GM12878 (cell line): ENCODE results near the gene UPF1. TPM values are rescaled to one million over a fixed set of nuclear protein-coding genes. Genes with fewer than 3 reads are reported as not detected.
A peak's percentile ranks its signal among the peaks of the same experiment; 100 is the strongest.

ENCODE experiments used
- ATAC-seq: fragments of 200-7000 bp; cut with Tn5 transposase; 3 replicates; pipeline ENCODE4 v1.9.1; 2020; ENCODE audit warnings: mild to moderate bottlenecking, moderate library complexity
- BruUV-seq: library from RNA; stranded (reverse); fragments of 400-500 nt; replicated peaks from 2 replicates; lab custom pipeline; 2021; lab: Mats Ljungman, UMichigan
- CTCF ChIA-PET: fragments of 300-600 bp; sonication (Branson Sonifier 250); formaldehyde crosslinking; extraction: SDS; loops from one replicate; lab custom pipeline; 2021; ENCODE audit warnings: inconsistent platforms; lab: Yijun Ruan, JAX
- POLR2A ChIA-PET: fragments of 350-600 bp; formaldehyde crosslinking; extraction: SDS; loops from one replicate; lab custom pipeline; 2021; ENCODE audit warnings: inconsistent platforms; lab: Charles Lee
- RAD21 ChIA-PET: fragments of 300-600 bp; sonication (Branson Sonifier 250); formaldehyde crosslinking; loops from one replicate; lab custom pipeline; 2023; ENCODE audit warnings: antibody characterized with exemption; ENCODE audit not compliant: unreplicated experiment; lab: Charles Lee
- SMC1A ChIA-PET: fragments of 300-600 bp; sonication (Branson Sonifier 250); formaldehyde crosslinking; loops from one replicate; lab custom pipeline; 2023; ENCODE audit not compliant: unreplicated experiment, uncharacterized antibody; lab: Charles Lee
- DNase-seq: peaks from one replicate; pipeline ENCODE4 v3.0.0-alpha.2; 2011; ENCODE audit warnings: low read depth, low spot score
- FAIRE-seq: peaks from 3 replicates; lab custom pipeline; 2011; peaks lifted over from hg19 to GRCh38; lab: Jason Lieb, UNC
- H2AFZ ChIP-seq: 2 replicates; pipeline ENCODE4 v1.6.0; 2011; ENCODE audit warnings: low read depth, low read length, control low read depth; ENCODE audit not compliant: control insufficient read depth
- H3K27ac ChIP-seq: 2 replicates; pipeline ENCODE4 v1.5.1; 2011; ENCODE audit warnings: control low read depth; ENCODE audit not compliant: control insufficient read depth, insufficient read depth
- H3K27me3 ChIP-seq, 2 experiments: replicated peaks in 1 of 2; 2 replicates each; pipeline versions ENCODE4 v1.6.0 to v1.6.1; 2011; ENCODE audit warnings: low read length in 1 of 2; ENCODE audit not compliant: control insufficient read depth in 2 of 2, insufficient read depth in 2 of 2
- H3K36me3 ChIP-seq, 2 experiments: 2 replicates each; pipeline ENCODE4 v1.5.1; 2011; ENCODE audit warnings: low read length in 1 of 2; ENCODE audit not compliant: control insufficient read depth in 2 of 2, insufficient read depth in 2 of 2
- H3K4me1 ChIP-seq: 2 replicates; pipeline ENCODE4 v1.6.1; 2011; ENCODE audit warnings: mild to moderate bottlenecking, low read length, moderate library complexity, mixed read lengths; ENCODE audit not compliant: control insufficient read depth, insufficient read depth
- H3K4me2 ChIP-seq: 2 replicates; pipeline ENCODE4 v1.6.0; 2011; ENCODE audit warnings: control low read depth; ENCODE audit not compliant: control insufficient read depth, insufficient read depth
- H3K4me3 ChIP-seq: fragments of 200-600 bp; sonication (generic); 2 replicates; pipeline ENCODE4 v1.5.1; 2016
- H3K79me2 ChIP-seq: 2 replicates; pipeline ENCODE4 v1.6.0; 2011; ENCODE audit warnings: low read length; ENCODE audit not compliant: control insufficient read depth, insufficient read depth
- H3K9ac ChIP-seq: 2 replicates; pipeline ENCODE4 v1.8.0; 2011; ENCODE audit warnings: low read length, control low read depth, mixed read lengths; ENCODE audit not compliant: control insufficient read depth, insufficient read depth
- H3K9me3 ChIP-seq: replicated peaks from 3 replicates; pipeline ENCODE4 v1.5.1; 2011; ENCODE audit warnings: mild to moderate bottlenecking, low read length; ENCODE audit not compliant: control insufficient read depth, insufficient read depth
- H4K20me1 ChIP-seq: 2 replicates; pipeline ENCODE4 v1.6.0; 2011; ENCODE audit not compliant: control insufficient read depth, insufficient read depth
- BHLHE40 ChIP-seq, 2 experiments: fragments of 450-650 bp in 1 of 2; IDR thresholded peaks; 2 replicates each; pipeline ENCODE4 v1.6.1; 2011 to 2017; ENCODE audit warnings: low read depth in 2 of 2, borderline replicate concordance in 1 of 2, improper control_type of control experiment in 1 of 2, low read length in 1 of 2, mild to moderate bottlenecking in 1 of 2
- BMI1 ChIP-seq: fragments of 450-650 bp; IDR thresholded peaks from 2 replicates; pipeline ENCODE4 v1.6.1; 2016; ENCODE audit warnings: mild to moderate bottlenecking, moderate library complexity, borderline replicate concordance
- DPF2 ChIP-seq: fragments of 450-650 bp; IDR thresholded peaks from 2 replicates; pipeline ENCODE4 v1.6.1; 2017; ENCODE audit warnings: mild to moderate bottlenecking
- KDM1A ChIP-seq: fragments of 200-600 bp; sonication (generic); IDR thresholded peaks from 2 replicates; pipeline ENCODE4 v1.6.1; 2016; ENCODE audit warnings: borderline replicate concordance
- LARP7 ChIP-seq: fragments of 450-650 bp; IDR thresholded peaks from 2 replicates; pipeline ENCODE4 v1.6.1; 2017; ENCODE audit warnings: mild to moderate bottlenecking
- MLLT1 ChIP-seq: fragments of 450-650 bp; IDR thresholded peaks from 2 replicates; pipeline ENCODE4 v1.6.1; 2016; ENCODE audit warnings: mild to moderate bottlenecking
- PAX8 ChIP-seq: fragments of 450-650 bp; IDR thresholded peaks from 2 replicates; pipeline ENCODE4 v1.6.1; 2017; ENCODE audit warnings: mild to moderate bottlenecking, moderate library complexity
- POLR2AphosphoS5 ChIP-seq: IDR thresholded peaks from 2 replicates; pipeline ENCODE4 v1.6.1; 2011; ENCODE audit warnings: mild to moderate bottlenecking, low read length, inconsistent platforms
- RCOR1 ChIP-seq: conservative IDR thresholded peaks from 2 replicates; pipeline ENCODE4 v1.6.1; 2012; ENCODE audit warnings: low read depth, low read length, improper control_type of control experiment
- RELB ChIP-seq: fragments of 450-650 bp; IDR thresholded peaks from 2 replicates; pipeline ENCODE4 v1.6.1; 2017; ENCODE audit warnings: low read depth, mild to moderate bottlenecking, moderate library complexity
- RUNX3 ChIP-seq: IDR thresholded peaks from 2 replicates; pipeline ENCODE4 v1.6.1; 2012; ENCODE audit warnings: low read length, inconsistent platforms
- SIX5 ChIP-seq: IDR thresholded peaks from 2 replicates; pipeline ENCODE4 v1.6.1; 2011; ENCODE audit warnings: mild to moderate bottlenecking, low read depth, low read length, moderate library complexity; ENCODE audit not compliant: severe bottlenecking
- SMAD5 ChIP-seq: IDR thresholded peaks from 2 replicates; pipeline ENCODE4 v1.6.1; 2016; ENCODE audit warnings: antibody characterized with exemption, low read depth
- SREBF2 ChIP-seq: IDR thresholded peaks from 2 replicates; pipeline ENCODE4 v1.6.1; 2012; ENCODE audit warnings: mild to moderate bottlenecking, low read length
- SUZ12 ChIP-seq: fragments of 200-600 bp; sonication (generic); IDR thresholded peaks from one replicate; pipeline ENCODE4 v1.6.1; 2018; ENCODE audit warnings: antibody characterized with exemption, mild to moderate bottlenecking; ENCODE audit not compliant: unreplicated experiment
- TCF12 ChIP-seq: IDR thresholded peaks from 2 replicates; pipeline ENCODE4 v1.6.1; 2011; ENCODE audit warnings: low read depth, mild to moderate bottlenecking, low read length
- USF2 ChIP-seq: IDR thresholded peaks from 2 replicates; pipeline ENCODE4 v1.6.1; 2011; ENCODE audit warnings: low read depth, low read length, improper control_type of control experiment, borderline replicate concordance
- ZBTB4 ChIP-seq: fragments of 450-650 bp; formaldehyde crosslinking; IDR thresholded peaks from 2 replicates; pipeline ENCODE4 v1.4.0; 2022; ENCODE audit warnings: mild to moderate bottlenecking, moderate library complexity
- ZNF24 ChIP-seq: fragments of 450-650 bp; IDR thresholded peaks from 2 replicates; pipeline ENCODE4 v1.6.1; 2017; ENCODE audit warnings: antibody characterized with exemption, mild to moderate bottlenecking
- WGBS: methylation state at CpG from one replicate; pipeline ENCODE4 v1.1.6; 2016; ENCODE audit warnings: low lambda C conversion rate; ENCODE audit not compliant: insufficient replicate concordance, insufficient coverage; ENCODE audit errors: missing lambda C conversion rate; 5-methylcytosine and 5-hydroxymethylcytosine counted together
- in situ Hi-C: fragments of 300-500 bp; cut with MboI; formaldehyde crosslinking; loops from 9 replicates; pipeline ENCODE4 v1.14.3; 2018; ENCODE audit warnings: mixed read lengths
- intact Hi-C: fragments of 100-400 bp; cut with micrococcal nuclease; formaldehyde crosslinking; loops from one replicate; pipeline ENCODE4 v1.14.2; 2022; ENCODE audit not compliant: unreplicated experiment
- polyA plus RNA-seq, 11 experiments: library from polyadenylated mRNA; depleted of rRNA in 4 of 11; unstranded in 6 of 11; stranded (reverse) in 5 of 11; fragments of >200 nt; fragmentation: Nextera tagmentation in 4 of 11; fragmentation: Illumina TruSeq in 1 of 11; extraction: Ambion mirVana in 4 of 11; extraction: Trizol in 1 of 11; gene quantifications; 1 replicate in 1 of 11; 2 replicates in 10 of 11; pipeline versions ENCODE4 v1.2.1 to v1.2.3, GENCODE V29; 2011 to 2016; ENCODE audit warnings: inconsistent platforms in 2 of 11, missing spikeins in 2 of 11, low read depth in 1 of 11
- total RNA-seq, 4 experiments: library from RNA; depleted of rRNA in 3 of 4; stranded (reverse); fragments of >200 nt in 3 of 4; fragmentation: Illumina TruSeq in 1 of 4; extraction: Trizol in 1 of 4; gene quantifications; 2 replicates each; pipeline versions ENCODE4 v1.2.1 to v1.2.3, GENCODE V29; 2013 to 2021

UPF1 gene
- total and polyA plus RNA-seq, 10 of the 15 experiments (the other 5 are each of a cell fraction or from before 2014, with no cell fraction given), result 0.58 to 80.9 (median 18.7) TPM

GRCh38 chr19:18843960-18844359, 12.2 kb downstream of the UPF1 start:
- H4K20me1 ChIP-seq, result peaks cover 43% of the 10 kb centered on the region
- FAIRE-seq (no peak), ATAC-seq (peak; percentile 25), DNase-seq (no peak)
- RAD21 ChIA-PET, result interaction anchor here (0.6 to 0.9 kb wide), 6 partner anchors 8 to 426 kb away, joined by 3 to 4 read pairs (median 3); no protein-coding TSS in a partner anchor
- 39% methylated on average over 7 of the region's 7 CpGs for WGBS
- H3K9ac ChIP-seq, result no peak overlapping the region
- peaks cover 3 to 31% of the 10 kb centered on the region in 2 experiments; a peak in 3 of 4 replicates for H3K36me3 ChIP-seq
- intact Hi-C loops, result loop anchor here (10.0 kb wide), 2 partner anchors 159 to 389 kb away; partner anchors contain the start of gene CRTC1
- no TSS peak for BruUV-seq
- TF ChIP-seq MLLT1 (no peak), SMAD5 (no peak), USF2 (no peak), SIX5 (no peak), TCF12 (no peak), LARP7 (no peak), SUZ12 (no peak), ZNF24 (no peak), BMI1 (no peak), RUNX3 (no peak; the same call in 1 of the 2 replicates), DPF2 (no peak), RELB (no peak), KDM1A (no peak), POLR2AphosphoS5 (no peak), SREBF2 (no peak), PAX8 (no peak), ZBTB4 (no peak), BHLHE40 (IDR thresholded peaks at IDR 0.05; ENCODE audit: borderline replicate concordance in 1 of 2, low read depth in 2 of 2, low read length in 1 of 2) (no peak), RCOR1 (no peak)
- H3K79me2 ChIP-seq, result peaks cover 87% of the 10 kb centered on the region
- POLR2A ChIA-PET, result interaction anchor here (0.6 to 1.3 kb wide), 6 partner anchors 10 to 268 kb away, joined by 3 to 10 read pairs (median 4); partner anchors contain the start of gene UPF1
- peak overlapping the region; percentile 16; the same call in 1 of the 2 replicates for H3K27ac ChIP-seq
- H2AFZ ChIP-seq, result no peak overlapping the region
- no peaks in the 10 kb centered on the region for H3K27me3 ChIP-seq
- peaks cover 58% of the 10 kb centered on the region for H3K4me1 ChIP-seq
- no peak overlapping the region for H3K4me3 ChIP-seq
- peak overlapping the region; percentile 52 for H3K4me2 ChIP-seq
- CTCF ChIA-PET, result interaction anchor here (0.6 to 7.4 kb wide), 8 partner anchors 9 to 393 kb away, joined by 3 to 109 read pairs (median 3); partner anchors contain the start of genes REX1BD and UPF1
- in situ Hi-C loops, result no loop called here
- SMC1A ChIA-PET, result interaction anchor here (0.9 to 4.5 kb wide), 3 partner anchors 11 to 251 kb away, joined by 3 to 24 read pairs (median 3); partner anchors contain the start of gene UPF1
- H3K9me3 ChIP-seq, result no peaks in the 10 kb centered on the region
